Endothelial cell of umbilical vein (primary cell): ENCODE measurements around the gene METTL24. TPM values are rescaled to one million over a fixed set of nuclear protein-coding genes. Genes with fewer than 3 reads are reported as not detected.

Experiments
- BruUV-seq: library from RNA; stranded (reverse); fragments of 400-500 nt; replicated peaks from 2 replicates; lab custom pipeline; 2021; lab: Mats Ljungman, UMichigan
- CTCF ChIA-PET: fragments of 300-600, 350-600 bp; sonication (Branson Sonifier 250); formaldehyde crosslinking; loops from one replicate; lab custom pipeline; 2021; ENCODE audit warnings: antibody characterized with exemption, inconsistent platforms; lab: Charles Lee
- POLR2A ChIA-PET: fragments of 300-600, 350-600 bp; sonication (Branson Sonifier 250); formaldehyde crosslinking; loops from one replicate; lab custom pipeline; 2021; ENCODE audit warnings: antibody characterized with exemption, inconsistent platforms; lab: Charles Lee
- DNase-seq: peaks from one replicate; pipeline ENCODE4 v3.0.0-alpha.2; 2011; ENCODE audit warnings: low read depth, low spot score
- FAIRE-seq: peaks from 2 replicates; lab custom pipeline; 2011; peaks lifted over from hg19 to GRCh38; lab: Jason Lieb, UNC
- H2AFZ ChIP-seq: 2 replicates; pipeline ENCODE4 v1.6.0; 2012; ENCODE audit warnings: low read depth, low read length, control low read depth, inconsistent platforms
- H3K27ac ChIP-seq: 2 replicates; pipeline ENCODE4 v1.5.1; 2011; ENCODE audit warnings: low read depth, mild to moderate bottlenecking, control low read depth, low read length, moderate library complexity; ENCODE audit not compliant: insufficient read depth
- H3K27me3 ChIP-seq, 2 experiments: 2 replicates each; pipeline versions ENCODE4 v1.6.0 to v1.6.1; 2011; ENCODE audit warnings: low read length in 2 of 2, mixed read lengths in 1 of 2; ENCODE audit not compliant: control insufficient read depth in 2 of 2, insufficient read depth in 2 of 2
- H3K36me3 ChIP-seq, 2 experiments: 2 replicates in 1 of 2; 3 replicates in 1 of 2; pipeline ENCODE4 v1.5.1; 2011; ENCODE audit warnings: low read length in 2 of 2, mild to moderate bottlenecking in 1 of 2, moderate library complexity in 1 of 2; ENCODE audit not compliant: control insufficient read depth in 2 of 2, insufficient read depth in 2 of 2; ENCODE audit errors: extremely low read depth in 1 of 2
- H3K4me1 ChIP-seq: 3 replicates; pipeline ENCODE4 v1.5.1; 2011; ENCODE audit warnings: mild to moderate bottlenecking, low read length; ENCODE audit not compliant: control insufficient read depth, insufficient read depth; ENCODE audit errors: extremely low read depth
- H3K4me2 ChIP-seq: 2 replicates; pipeline ENCODE4 v1.6.1; 2011; ENCODE audit warnings: low read length, control low read depth, mixed read lengths; ENCODE audit not compliant: insufficient read depth
- H3K4me3 ChIP-seq, 3 experiments: fragments of 200-600 bp in 1 of 3; sonication (generic), shearing (Covaris generic) in 1 of 3; replicated peaks in 1 of 3; 2 replicates each; pipeline ENCODE4 v1.5.1; 2011 to 2016; ENCODE audit warnings: control low read depth in 3 of 3, low read length in 3 of 3, mild to moderate bottlenecking in 2 of 3, inconsistent platforms in 1 of 3, low read depth in 1 of 3, moderate library complexity in 1 of 3; ENCODE audit not compliant: insufficient read depth in 1 of 3
- H3K79me2 ChIP-seq: 2 replicates; pipeline ENCODE4 v1.6.0; 2012; ENCODE audit warnings: low read length, inconsistent platforms; ENCODE audit not compliant: control insufficient read depth, insufficient read depth
- H3K9ac ChIP-seq: replicated peaks from 2 replicates; pipeline ENCODE3; 2011; ENCODE audit warnings: low read length, control low read depth; ENCODE audit not compliant: insufficient read depth; ENCODE audit errors: extremely low read depth
- H3K9me1 ChIP-seq: replicated peaks from 3 replicates; pipeline ENCODE4 v1.6.0; 2011; ENCODE audit warnings: mild to moderate bottlenecking, low read length; ENCODE audit not compliant: control insufficient read depth, insufficient read depth; ENCODE audit errors: extremely low read depth
- H3K9me3 ChIP-seq: replicated peaks from 2 replicates; pipeline ENCODE4 v1.5.1; 2012; ENCODE audit warnings: low read length, inconsistent platforms; ENCODE audit not compliant: control insufficient read depth, insufficient read depth
- H4K20me1 ChIP-seq: replicated peaks from 2 replicates; pipeline ENCODE3; 2011; ENCODE audit warnings: mild to moderate bottlenecking, low read length; ENCODE audit not compliant: control insufficient read depth, insufficient read depth; ENCODE audit errors: extremely low read depth
- EZH2 ChIP-seq: IDR thresholded peaks from 2 replicates; pipeline ENCODE4 v1.6.1; 2012; ENCODE audit warnings: borderline replicate concordance, low read depth, mild to moderate bottlenecking, moderate library complexity, low read length, inconsistent platforms; ENCODE audit not compliant: severe bottlenecking
- FOS ChIP-seq: IDR thresholded peaks from 2 replicates; pipeline ENCODE4 v1.6.1; 2011; ENCODE audit warnings: mild to moderate bottlenecking, low read length, moderate library complexity, borderline replicate concordance; ENCODE audit not compliant: insufficient read depth
- GATA2 ChIP-seq: IDR thresholded peaks from 2 replicates; pipeline ENCODE4 v1.7.0; 2011; ENCODE audit warnings: low read depth, mild to moderate bottlenecking, moderate library complexity, mixed read lengths, low read length; ENCODE audit not compliant: insufficient read length, insufficient read depth
- JUN ChIP-seq: IDR thresholded peaks from 2 replicates; pipeline ENCODE4 v1.6.1; 2011; ENCODE audit warnings: borderline replicate concordance, low read depth; ENCODE audit not compliant: insufficient read length, insufficient read depth
- MYC ChIP-seq: IDR thresholded peaks from one replicate; pipeline ENCODE4 v1.6.1; 2011; ENCODE audit warnings: mild to moderate bottlenecking, low read depth, low read length
- POLR2A ChIP-seq: IDR thresholded peaks from 2 replicates; pipeline ENCODE4 v1.6.1; 2012; ENCODE audit warnings: low read depth, mild to moderate bottlenecking, control low read depth, low read length
- POLR2AphosphoS5 ChIP-seq: IDR thresholded peaks from 2 replicates; pipeline ENCODE4 v1.6.1; 2012; ENCODE audit warnings: low read depth, mild to moderate bottlenecking, control low read depth, low read length, moderate library complexity; ENCODE audit not compliant: insufficient read depth
- dilution Hi-C: fragments of 300-500 bp; cut with MboI; formaldehyde crosslinking; loops from one replicate; pipeline ENCODE4 v1.15.0; 2019; ENCODE audit warnings: low sequenced_read_pairs; ENCODE audit not compliant: extremely low pct_ligation_motif_present
- intact Hi-C: fragments of 100-400 bp; cut with micrococcal nuclease; formaldehyde crosslinking; loops from one replicate; pipeline ENCODE4 v1.10.0; 2022
- polyA plus RNA-seq, 4 experiments: library from polyadenylated mRNA; depleted of rRNA in 3 of 4; stranded (reverse) in 3 of 4; unstranded in 1 of 4; fragments of >200 nt; gene quantifications; 2 replicates each; pipeline versions ENCODE4 v1.2.1 to v1.2.3, GENCODE V29; 2011 to 2012; ENCODE audit warnings: missing spikeins in 1 of 4
- total RNA-seq: library from RNA; stranded (reverse); gene quantifications from 2 replicates; pipeline ENCODE4 v1.2.3, GENCODE V29; 2021
- TF ChIP-seq, protein P1 (sequence below), 2 donors: IDR thresholded peaks; 1 replicate in 1 of 2; 2 replicates in 1 of 2; pipeline ENCODE4 v1.5.1; 2011; ENCODE audit warnings: low read length in 2 of 2, mild to moderate bottlenecking in 2 of 2, moderate library complexity in 2 of 2, control low read depth in 1 of 2, inconsistent platforms in 1 of 2, low read depth in 1 of 2; ENCODE audit not compliant: insufficient read depth in 1 of 2; ENCODE audit errors: extremely low read depth in 1 of 2
- TF ChIP-seq, protein P2 (sequence below): IDR thresholded peaks from 2 replicates; pipeline ENCODE4 v1.6.1; 2011; ENCODE audit not compliant: insufficient read depth, insufficient read length

METTL24 gene
- total and polyA plus RNA-seq, 2 donors (not counting 3 experiments of a cell fraction or from before 2014, with no cell fraction given), result not detected

DNA sequence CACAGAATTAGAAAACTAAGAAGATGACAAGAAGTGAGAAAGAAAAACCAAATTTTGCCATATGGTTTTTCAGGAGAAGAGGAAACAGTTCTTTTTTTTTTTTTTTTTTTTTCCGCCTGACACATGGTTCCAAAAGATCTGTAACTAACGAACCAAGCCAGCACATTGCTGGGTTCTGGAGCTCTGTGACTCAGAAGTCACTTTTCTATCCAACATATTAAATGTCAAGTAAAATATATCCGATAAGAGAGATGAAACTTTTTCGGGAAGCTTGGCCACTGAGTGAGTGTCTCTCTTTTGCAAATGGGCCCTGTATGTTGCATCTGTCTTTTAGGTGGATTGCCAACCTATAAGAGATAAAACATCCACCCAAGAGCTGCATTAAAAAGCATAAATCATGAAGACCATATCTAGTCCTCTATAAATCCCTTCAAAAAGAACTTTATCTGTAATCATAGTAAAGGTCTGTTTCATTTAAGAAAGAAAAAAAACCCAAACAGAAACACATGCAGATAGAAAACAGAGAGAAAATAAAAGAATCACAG lies 4.6 kb downstream of the METTL24 start:
- no peaks in the 10 kb centered on the region for H3K79me2 ChIP-seq
- H3K27ac ChIP-seq, result no peak overlapping the region
- H3K4me3 ChIP-seq, result no peak overlapping the region
- no peaks in the 10 kb centered on the region for H3K36me3 ChIP-seq
- H3K27me3 ChIP-seq, result peaks cover 21 to 39% of the 10 kb centered on the region in 2 experiments
- no TSS peak for BruUV-seq
- no peak overlapping the region for H3K9ac ChIP-seq
- POLR2A ChIA-PET, result no interaction called here
- H4K20me1 ChIP-seq, result no peaks in the 10 kb centered on the region
- CTCF ChIA-PET, result no interaction called here
- no peaks in the 10 kb centered on the region for H3K4me1 ChIP-seq
- no peak for FAIRE-seq
- no peak overlapping the region for H2AFZ ChIP-seq
- no peaks in the 10 kb centered on the region for H3K9me1 ChIP-seq
- DNase-seq, result no peak
- TF ChIP-seq FOS, result no peak
- TF ChIP-seq POLR2AphosphoS5, result no peak
- TF ChIP-seq, protein P1, sequence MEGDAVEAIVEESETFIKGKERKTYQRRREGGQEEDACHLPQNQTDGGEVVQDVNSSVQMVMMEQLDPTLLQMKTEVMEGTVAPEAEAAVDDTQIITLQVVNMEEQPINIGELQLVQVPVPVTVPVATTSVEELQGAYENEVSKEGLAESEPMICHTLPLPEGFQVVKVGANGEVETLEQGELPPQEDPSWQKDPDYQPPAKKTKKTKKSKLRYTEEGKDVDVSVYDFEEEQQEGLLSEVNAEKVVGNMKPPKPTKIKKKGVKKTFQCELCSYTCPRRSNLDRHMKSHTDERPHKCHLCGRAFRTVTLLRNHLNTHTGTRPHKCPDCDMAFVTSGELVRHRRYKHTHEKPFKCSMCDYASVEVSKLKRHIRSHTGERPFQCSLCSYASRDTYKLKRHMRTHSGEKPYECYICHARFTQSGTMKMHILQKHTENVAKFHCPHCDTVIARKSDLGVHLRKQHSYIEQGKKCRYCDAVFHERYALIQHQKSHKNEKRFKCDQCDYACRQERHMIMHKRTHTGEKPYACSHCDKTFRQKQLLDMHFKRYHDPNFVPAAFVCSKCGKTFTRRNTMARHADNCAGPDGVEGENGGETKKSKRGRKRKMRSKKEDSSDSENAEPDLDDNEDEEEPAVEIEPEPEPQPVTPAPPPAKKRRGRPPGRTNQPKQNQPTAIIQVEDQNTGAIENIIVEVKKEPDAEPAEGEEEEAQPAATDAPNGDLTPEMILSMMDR (IDR thresholded peaks at IDR 0.05; ENCODE audit: extremely low read depth in 1 of 2, insufficient read depth in 1 of 2, low read depth in 1 of 2, low read length in 2 of 2), result no peak
- no peak for TF ChIP-seq EZH2
- TF ChIP-seq MYC, result no peak
- TF ChIP-seq GATA2, result no peak
- TF ChIP-seq, protein P2, sequence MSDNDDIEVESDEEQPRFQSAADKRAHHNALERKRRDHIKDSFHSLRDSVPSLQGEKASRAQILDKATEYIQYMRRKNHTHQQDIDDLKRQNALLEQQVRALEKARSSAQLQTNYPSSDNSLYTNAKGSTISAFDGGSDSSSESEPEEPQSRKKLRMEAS, result no peak
- TF ChIP-seq POLR2A, result no peak
- TF ChIP-seq JUN, result no peak
- intact Hi-C loops (no loop called here), dilution Hi-C loops (no loop called here)
- no peaks in the 10 kb centered on the region for H3K9me3 ChIP-seq
- no peak overlapping the region for H3K4me2 ChIP-seq
